Fibroblast of skin of right biceps (primary cell): Measurements from ENCODE around the gene PTGER1.
"Not testable (repeated sequence)": the region's sequence is repeated elsewhere in the genome, so short reads cannot be mapped to it uniquely, and the experiment has no call there.

ENCODE experiments used
- DNase-seq: peaks from one replicate; pipeline ENCODE4 v3.0.0-alpha.2; 2013

PTGER1 gene

GRCh38 chr19:14473073-14473977, 1.8 kb downstream of the PTGER1 start:
- no peak for DNase-seq

- peak; percentile 54 for DNase-seq
These were observed 2.8 kb downstream of the PTGER1 start for GRCh38 chr19:14472202-14472938.

GRCh38 chr19:14471436-14472187, 3.5 kb downstream of the PTGER1 start:
- no peak for DNase-seq

- DNase-seq = no peak
These were observed 4.9 kb downstream of the PTGER1 start for GRCh38 chr19:14470031-14470876.

GRCh38 chr19:14467816-14468215, 7.3 kb downstream of the PTGER1 start:
- no peak for DNase-seq

DNA sequence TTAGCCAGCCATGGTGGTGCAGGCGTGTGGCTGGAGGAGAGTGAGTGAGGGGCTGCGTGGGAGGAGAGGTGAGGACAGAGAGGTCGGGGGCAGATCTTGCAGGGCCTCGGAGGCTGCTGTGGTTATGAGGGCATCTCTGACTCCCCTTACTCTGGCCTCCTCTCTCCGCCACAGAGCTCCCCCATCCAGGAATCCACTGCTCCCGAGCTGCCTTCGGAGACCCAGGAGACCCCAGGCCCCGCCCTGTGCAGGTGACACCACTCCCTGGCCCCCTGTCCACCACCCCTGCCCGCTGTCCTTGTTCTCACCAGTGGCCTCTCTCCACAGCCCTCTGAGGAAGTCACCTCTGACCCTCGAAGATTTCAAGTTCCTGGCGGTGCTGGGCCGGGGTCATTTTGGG, 7.8 kb downstream of the PTGER1 start:
- DNase-seq = no peak

GRCh38 chr19:14463747-14464146, 11.4 kb downstream of the PTGER1 start:
- DNase-seq = no peak

DNA sequence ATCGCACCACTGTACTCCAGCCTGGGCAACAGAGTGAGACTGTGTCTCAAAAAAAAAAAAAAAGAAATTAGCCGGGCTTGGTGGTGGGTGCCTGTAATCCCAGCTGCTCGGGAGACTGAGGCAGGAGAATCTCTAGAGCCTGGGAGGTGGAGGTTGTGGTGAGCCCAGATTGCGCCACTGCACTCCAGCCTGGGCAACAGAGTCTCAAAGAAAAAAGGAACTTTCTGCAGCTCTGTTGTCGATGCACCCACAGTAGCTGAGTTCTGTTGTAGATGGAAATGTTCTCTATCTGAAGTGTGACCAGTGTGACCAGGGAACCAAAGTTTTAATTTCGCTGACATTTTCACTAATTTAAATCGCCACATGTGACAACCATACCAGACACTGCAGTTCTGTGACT, 12.8 kb downstream of the PTGER1 start:
- DNase-seq = not testable (repeated sequence)

DNA sequence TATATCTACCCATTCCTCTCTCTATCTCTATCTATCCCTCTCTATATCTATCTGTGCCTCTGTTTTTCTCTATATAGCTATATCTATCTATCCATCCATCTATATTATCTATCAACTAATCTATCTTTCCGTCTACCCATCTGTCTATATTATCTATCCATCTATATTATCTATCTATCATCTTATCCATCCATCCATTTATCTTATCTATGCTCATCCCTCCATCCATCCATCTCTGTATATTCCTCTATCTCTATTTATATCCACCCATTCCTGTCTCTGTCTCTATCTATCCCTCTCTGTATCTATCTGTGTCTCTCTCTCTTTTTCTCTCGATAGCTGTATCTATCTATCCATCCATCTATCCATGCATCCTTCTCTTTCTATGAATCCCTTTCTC, 14.2 kb downstream of the PTGER1 start:
- DNase-seq = no peak

DNA sequence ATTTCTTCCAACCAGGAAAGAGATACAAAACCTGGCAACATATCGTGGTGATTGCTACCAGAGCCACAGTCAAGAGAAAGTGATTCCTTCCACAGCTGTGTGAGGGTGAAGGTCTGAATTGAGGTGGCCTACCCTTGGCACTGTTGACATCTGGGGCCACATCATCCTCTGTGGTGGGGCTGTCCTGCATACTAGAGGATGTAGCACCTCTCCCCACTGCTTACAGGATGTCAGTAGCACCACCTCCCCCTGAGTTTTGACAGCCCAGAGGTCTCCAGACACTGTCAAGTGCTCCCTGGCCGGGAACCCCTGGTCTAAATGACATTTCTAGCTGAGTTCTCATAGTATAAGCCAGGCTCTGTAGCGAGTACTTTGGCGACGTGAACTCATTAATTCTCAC, 15.5 kb downstream of the PTGER1 start:
- no peak for DNase-seq

GRCh38 chr19:14452303-14452702, 22.9 kb downstream of the PTGER1 start:
- DNase-seq = not testable (repeated sequence)

- no peak for DNase-seq
These were observed 24.3 kb downstream of the PTGER1 start for GRCh38 chr19:14450876-14451275.

- peak; percentile 46 for DNase-seq
These were observed 24.8 kb downstream of the PTGER1 start for GRCh38 chr19:14450168-14450874.

DNA sequence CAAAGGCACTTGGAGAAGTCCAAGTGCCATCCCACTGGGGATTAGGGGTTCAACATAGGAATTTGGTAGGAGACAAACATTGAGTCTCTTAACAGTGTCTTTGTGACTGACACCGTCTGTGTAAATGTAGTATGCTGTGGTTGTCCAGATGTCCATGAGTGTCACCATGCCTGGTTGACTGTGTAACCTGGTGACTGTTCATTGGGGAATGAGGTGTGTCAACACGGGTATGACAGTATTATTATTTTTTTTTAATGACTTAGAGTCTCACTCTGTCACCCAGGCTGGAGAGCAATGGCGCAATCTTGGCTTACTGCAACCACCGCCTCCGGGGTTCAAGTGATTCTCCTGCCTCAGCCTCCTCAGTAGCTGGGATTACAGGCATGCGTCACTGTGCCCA, 25.8 kb downstream of the PTGER1 start:
- no peak for DNase-seq

GRCh38 chr19:14446336-14447036, 28.7 kb downstream of the PTGER1 start:
- DNase-seq = no peak

DNA sequence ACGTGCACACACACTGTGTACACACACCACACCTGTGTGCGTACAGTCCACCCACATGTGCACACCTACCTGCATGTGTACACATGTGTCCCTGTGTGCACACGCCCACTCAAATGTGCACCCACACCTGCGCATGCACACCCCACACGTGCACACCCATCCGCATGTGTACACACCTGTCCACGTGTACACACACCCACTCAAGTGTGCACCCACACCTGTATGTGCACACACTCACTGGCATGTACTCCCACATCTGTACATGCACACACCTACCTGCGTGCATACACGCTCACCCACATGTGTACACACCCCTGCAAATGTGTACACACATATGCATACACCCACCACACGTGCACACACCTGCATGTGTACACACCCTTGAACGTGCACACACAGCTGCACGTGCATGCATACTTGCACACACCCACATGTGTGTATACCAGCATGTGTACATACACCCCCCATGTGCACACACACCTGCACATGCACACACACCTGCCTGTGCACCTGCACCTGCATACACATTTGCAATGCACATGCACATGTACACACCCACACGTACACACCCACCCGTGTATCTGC, 31.4 kb downstream of the PTGER1 start:
- DNase-seq = no peak

DNA sequence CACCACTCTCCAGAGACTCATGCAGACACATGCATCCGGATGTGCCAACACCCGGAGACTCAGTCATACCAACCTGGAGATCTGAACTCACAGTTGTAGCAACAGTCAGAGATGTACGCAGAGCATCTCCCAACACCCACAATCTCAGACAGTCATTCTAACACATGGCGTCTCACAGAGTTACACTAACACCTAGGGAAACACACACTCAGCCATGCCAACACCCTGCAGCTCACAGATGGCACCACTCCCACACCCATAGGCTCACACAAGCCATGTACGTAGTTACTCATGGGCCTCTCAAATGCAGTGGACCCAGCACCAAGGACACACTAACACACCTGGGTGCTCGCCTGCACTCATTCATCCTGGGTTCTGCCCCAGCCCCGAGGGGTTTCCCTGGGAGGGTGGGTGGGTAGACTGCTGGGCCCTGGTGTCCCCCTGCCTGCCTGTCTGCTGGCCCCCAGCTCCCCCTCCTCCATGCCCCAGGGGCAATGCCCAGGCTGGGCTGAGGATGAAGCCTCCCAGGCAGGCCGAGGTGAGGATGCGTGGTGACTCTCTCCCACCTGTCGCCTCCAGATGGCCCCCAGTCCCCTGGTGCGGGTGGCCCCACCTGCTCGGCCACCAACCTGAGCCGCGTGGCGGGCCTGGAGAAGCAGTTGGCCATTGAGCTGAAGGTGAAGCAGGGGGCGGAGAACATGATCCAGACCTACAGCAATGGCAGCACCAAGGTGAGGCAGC, 32.1 kb downstream of the PTGER1 start:
- no peak for DNase-seq

DNA sequence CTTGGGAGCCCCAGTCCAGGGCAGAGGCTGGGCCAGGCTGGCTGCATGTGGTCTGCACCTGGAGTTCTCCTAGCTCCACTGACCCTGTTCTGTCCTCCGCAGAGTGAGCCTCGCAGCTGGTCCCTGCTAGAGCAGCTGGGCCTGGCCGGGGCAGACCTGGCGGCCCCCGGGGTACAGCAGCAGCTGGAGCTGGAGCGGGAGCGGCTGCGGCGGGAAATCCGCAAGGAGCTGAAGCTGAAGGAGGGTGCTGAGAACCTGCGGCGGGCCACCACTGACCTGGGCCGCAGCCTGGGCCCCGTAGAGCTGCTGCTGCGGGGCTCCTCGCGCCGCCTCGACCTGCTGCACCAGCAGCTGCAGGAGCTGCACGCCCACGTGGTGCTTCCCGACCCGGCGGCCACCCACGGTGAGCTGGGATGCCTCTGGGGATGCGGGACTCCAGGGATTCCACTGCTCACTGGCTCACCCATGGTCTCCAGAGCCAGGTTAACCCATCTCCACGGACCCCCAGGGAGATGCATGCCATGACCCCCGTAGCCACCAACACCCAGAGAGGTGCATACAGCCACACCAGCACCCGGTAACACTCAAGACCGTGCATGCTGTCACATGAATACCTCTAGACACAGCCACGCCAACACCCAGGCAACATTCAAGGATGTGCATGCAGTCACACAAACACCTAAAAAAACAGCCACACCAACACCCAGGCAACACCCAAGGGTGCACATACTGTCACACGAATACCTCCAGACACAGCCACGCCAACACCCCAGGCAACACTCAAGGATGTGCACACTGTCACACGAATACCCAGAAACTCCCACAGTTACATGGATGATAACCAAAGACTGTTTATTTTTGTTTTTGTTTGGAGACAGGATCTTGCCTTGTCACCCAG, 33.9 kb downstream of the PTGER1 start:
- DNase-seq = no peak

DNA sequence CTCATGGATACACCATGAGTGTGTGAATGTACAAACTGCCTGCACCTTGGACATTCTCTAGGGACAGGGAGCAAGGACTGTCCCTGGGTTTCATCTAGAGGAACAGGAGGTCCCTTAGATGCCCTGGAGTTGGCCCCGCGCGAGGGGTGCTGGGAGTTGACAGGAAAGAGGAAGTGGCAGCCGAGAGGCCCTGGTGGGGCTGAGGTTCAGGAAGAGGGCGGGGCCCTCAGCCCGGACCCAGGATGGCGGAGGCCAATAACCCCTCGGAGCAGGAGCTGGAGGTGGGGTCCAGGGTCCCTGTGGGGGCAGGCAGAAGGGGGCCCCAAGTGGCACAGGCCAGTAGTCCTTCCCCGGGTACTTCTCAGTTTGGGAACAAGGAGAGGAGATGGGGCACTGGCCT, 35.1 kb downstream of the PTGER1 start:
- peak; percentile 33 for DNase-seq
